PC-3 (cell line): Measurements from ENCODE around the gene UFL1. TPM values are rescaled to one million over a fixed set of nuclear protein-coding genes. Genes with fewer than 3 reads are reported as not detected.

Experiments
- ATAC-seq: fragments of 200-7000 bp; cut with Tn5 transposase; 2 replicates; pipeline ENCODE4 v1.9.1; 2020; ENCODE audit warnings: mild to moderate bottlenecking, moderate library complexity
- BruUV-seq: library from RNA; stranded (reverse); fragments of 400-500 nt; replicated peaks from 2 replicates; lab custom pipeline; 2021; lab: Mats Ljungman, UMichigan
- CTCF ChIA-PET: fragments of 300-600 bp; sonication (Branson Sonifier 250); formaldehyde crosslinking; loops from one replicate; lab custom pipeline; 2022; ENCODE audit warnings: antibody characterized with exemption; lab: Charles Lee
- POLR2A ChIA-PET: fragments of 300-600 bp; sonication (Branson Sonifier 250); formaldehyde crosslinking; loops from one replicate; lab custom pipeline; 2022; ENCODE audit warnings: antibody characterized with exemption; ENCODE audit not compliant: unreplicated experiment; lab: Charles Lee
- DNase-seq: peaks from one replicate; pipeline ENCODE4 v3.0.0-alpha.2; 2015
- H2AFZ ChIP-seq: fragments of 300-600 bp; sonication (generic); 2 replicates; pipeline ENCODE4 v1.6.0; 2016; ENCODE audit warnings: antibody characterized with exemption, low read length
- H3F3A ChIP-seq: fragments of 300-600 bp; sonication (generic); one replicate; pipeline ENCODE4 v1.6.0; 2017; ENCODE audit warnings: antibody characterized with exemption, low read length, control low read depth, mild to moderate bottlenecking; ENCODE audit not compliant: unreplicated experiment
- H3K27ac ChIP-seq: fragments of 300-600 bp; sonication (generic); 2 replicates; pipeline ENCODE4 v1.5.1; 2016; ENCODE audit warnings: mild to moderate bottlenecking, low read length
- H3K27me3 ChIP-seq: fragments of 300-600 bp; sonication (generic); 2 replicates; pipeline ENCODE4 v1.6.1; 2016; ENCODE audit warnings: low read length, mixed read lengths
- H3K36me3 ChIP-seq: fragments of 300-600 bp; sonication (generic); 2 replicates; pipeline ENCODE4 v1.6.1; 2016; ENCODE audit warnings: low read depth, mixed run types, low read length, mixed read lengths
- H3K4me1 ChIP-seq: fragments of 300-600 bp; sonication (generic); 2 replicates; pipeline ENCODE4 v1.5.1; 2016; ENCODE audit warnings: low read length; ENCODE audit not compliant: insufficient read depth
- H3K4me2 ChIP-seq: fragments of 300-600 bp; sonication (generic); 2 replicates; pipeline ENCODE4 v1.6.0; 2016; ENCODE audit warnings: low read length
- H3K4me3 ChIP-seq: fragments of 300-600 bp; sonication (generic); 2 replicates; pipeline ENCODE4 v1.5.1; 2016; ENCODE audit warnings: mild to moderate bottlenecking, low read length, mixed read lengths
- H3K79me2 ChIP-seq: fragments of 300-600 bp; sonication (generic); 2 replicates; pipeline ENCODE4 v1.6.1; 2017; ENCODE audit warnings: low read length, mixed read lengths
- H3K9ac ChIP-seq: fragments of 300-600 bp; sonication (generic); 2 replicates; pipeline ENCODE4 v1.6.0; 2016; ENCODE audit warnings: mild to moderate bottlenecking, low read length
- H3K9me2 ChIP-seq: fragments of 300-600 bp; sonication (generic); replicated peaks from 2 replicates; pipeline ENCODE4 v1.6.1; 2016; ENCODE audit warnings: mixed run types, low read length, mixed read lengths
- H3K9me3 ChIP-seq: fragments of 300-600 bp; sonication (generic); 2 replicates; pipeline ENCODE4 v1.6.1; 2016; ENCODE audit warnings: low read length, mixed read lengths
- H4K20me1 ChIP-seq: fragments of 300-600 bp; sonication (generic); 2 replicates; pipeline ENCODE4 v1.6.1; 2016; ENCODE audit warnings: low read length, mixed read lengths
- EZH2 ChIP-seq: fragments of 300-600 bp; sonication (generic); IDR thresholded peaks from one replicate; pipeline ENCODE4 v1.6.1; 2017; ENCODE audit warnings: antibody characterized with exemption, mild to moderate bottlenecking, low read length; ENCODE audit not compliant: unreplicated experiment
- EZH2phosphoT487 ChIP-seq: fragments of 300-600 bp; sonication (generic); IDR thresholded peaks from 2 replicates; pipeline ENCODE4 v1.6.1; 2018; ENCODE audit warnings: mild to moderate bottlenecking, antibody characterized with exemption, low read length, borderline replicate concordance
- intact Hi-C: fragments of 100-400 bp; cut with micrococcal nuclease; formaldehyde crosslinking; loops from 2 replicates; pipeline ENCODE4 v1.9.0; 2023
- total RNA-seq: library from RNA; depleted of rRNA; stranded (reverse); fragments of >200 nt; gene quantifications from 2 replicates; pipeline ENCODE4 v1.2.3, GENCODE V29; 2014
- TF ChIP-seq, protein P1 (sequence below): fragments of 300-600 bp; sonication (generic); conservative IDR thresholded peaks from 2 replicates; pipeline ENCODE4 v1.5.1; 2017; ENCODE audit warnings: antibody characterized with exemption, low read depth, mild to moderate bottlenecking, low read length

Gene UFL1
- total RNA-seq, 1 experiment from 2014 or later: 10.4 TPM

GRCh38 chr6:96505363-96505762 is 16.2 kb upstream of the UFL1 start:
- H4K20me1 ChIP-seq: no peaks in the 10 kb centered on the region
- no peak overlapping the region for H3K27ac ChIP-seq
- BruUV-seq: no TSS peak
- no peaks in the 10 kb centered on the region for H3F3A ChIP-seq
- no peaks in the 10 kb centered on the region for H3K9me2 ChIP-seq
- ChIA-PET POLR2A (no interaction called here), CTCF (no interaction called here)
- H3K9me3 ChIP-seq: no peaks in the 10 kb centered on the region
- H3K9ac ChIP-seq: no peak overlapping the region
- no peak for DNase-seq
- ATAC-seq: no peak
- H3K4me3 ChIP-seq: no peak overlapping the region
- H3K36me3 ChIP-seq: no peaks in the 10 kb centered on the region
- no peak overlapping the region for H2AFZ ChIP-seq
- no peaks in the 10 kb centered on the region for H3K79me2 ChIP-seq
- TF ChIP-seq EZH2: no peak
- TF ChIP-seq EZH2phosphoT487: no peak
- TF ChIP-seq, protein P1, sequence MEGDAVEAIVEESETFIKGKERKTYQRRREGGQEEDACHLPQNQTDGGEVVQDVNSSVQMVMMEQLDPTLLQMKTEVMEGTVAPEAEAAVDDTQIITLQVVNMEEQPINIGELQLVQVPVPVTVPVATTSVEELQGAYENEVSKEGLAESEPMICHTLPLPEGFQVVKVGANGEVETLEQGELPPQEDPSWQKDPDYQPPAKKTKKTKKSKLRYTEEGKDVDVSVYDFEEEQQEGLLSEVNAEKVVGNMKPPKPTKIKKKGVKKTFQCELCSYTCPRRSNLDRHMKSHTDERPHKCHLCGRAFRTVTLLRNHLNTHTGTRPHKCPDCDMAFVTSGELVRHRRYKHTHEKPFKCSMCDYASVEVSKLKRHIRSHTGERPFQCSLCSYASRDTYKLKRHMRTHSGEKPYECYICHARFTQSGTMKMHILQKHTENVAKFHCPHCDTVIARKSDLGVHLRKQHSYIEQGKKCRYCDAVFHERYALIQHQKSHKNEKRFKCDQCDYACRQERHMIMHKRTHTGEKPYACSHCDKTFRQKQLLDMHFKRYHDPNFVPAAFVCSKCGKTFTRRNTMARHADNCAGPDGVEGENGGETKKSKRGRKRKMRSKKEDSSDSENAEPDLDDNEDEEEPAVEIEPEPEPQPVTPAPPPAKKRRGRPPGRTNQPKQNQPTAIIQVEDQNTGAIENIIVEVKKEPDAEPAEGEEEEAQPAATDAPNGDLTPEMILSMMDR: no peak
- intact Hi-C loops: no loop called here
- H3K27me3 ChIP-seq: no peaks in the 10 kb centered on the region
- H3K4me2 ChIP-seq: no peak overlapping the region
- H3K4me1 ChIP-seq: no peaks in the 10 kb centered on the region

DNA sequence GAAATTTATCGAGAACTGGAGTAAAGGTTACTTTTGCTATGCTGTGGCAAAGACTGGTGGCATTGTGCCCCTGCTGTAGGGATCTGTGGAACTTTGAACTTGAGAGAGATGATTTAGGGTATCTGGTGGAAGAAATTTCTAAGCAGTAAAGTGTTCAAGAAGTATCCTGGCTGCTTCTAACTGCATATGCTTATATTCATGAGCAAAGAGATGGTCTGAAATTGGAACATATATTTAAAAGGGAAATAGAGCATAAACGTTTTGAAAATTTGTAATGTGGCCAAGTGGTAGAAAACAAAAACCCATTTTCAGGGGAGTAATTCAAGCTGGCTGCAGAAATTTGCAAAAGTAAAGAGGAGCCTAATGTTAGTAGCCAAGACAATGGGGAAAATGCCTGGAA is 12.3 kb upstream of the UFL1 start:
- no peak for TF ChIP-seq EZH2
- TF ChIP-seq, protein P1: no peak
- no peak for TF ChIP-seq EZH2phosphoT487
- Histone ChIP-seq H3K27ac (no peak overlapping the region), H3F3A (no peaks in the 10 kb centered on the region), H2AFZ (no peak overlapping the region), H3K27me3 (no peaks in the 10 kb centered on the region), H3K9me3 (no peaks in the 10 kb centered on the region), H3K36me3 (peaks cover 3% of the 10 kb centered on the region; the same call in 1 of the 2 replicates), H3K4me3 (no peak overlapping the region), H3K9me2 (no peaks in the 10 kb centered on the region), H3K4me2 (no peak overlapping the region), H3K4me1 (no peaks in the 10 kb centered on the region), H3K79me2 (no peaks in the 10 kb centered on the region), H3K9ac (no peak overlapping the region), H4K20me1 (no peaks in the 10 kb centered on the region)
- ATAC-seq (no peak), DNase-seq (no peak)
- intact Hi-C loops: no loop called here
- BruUV-seq: no TSS peak
- CTCF ChIA-PET: no interaction called here
- POLR2A ChIA-PET: no interaction called here

DNA sequence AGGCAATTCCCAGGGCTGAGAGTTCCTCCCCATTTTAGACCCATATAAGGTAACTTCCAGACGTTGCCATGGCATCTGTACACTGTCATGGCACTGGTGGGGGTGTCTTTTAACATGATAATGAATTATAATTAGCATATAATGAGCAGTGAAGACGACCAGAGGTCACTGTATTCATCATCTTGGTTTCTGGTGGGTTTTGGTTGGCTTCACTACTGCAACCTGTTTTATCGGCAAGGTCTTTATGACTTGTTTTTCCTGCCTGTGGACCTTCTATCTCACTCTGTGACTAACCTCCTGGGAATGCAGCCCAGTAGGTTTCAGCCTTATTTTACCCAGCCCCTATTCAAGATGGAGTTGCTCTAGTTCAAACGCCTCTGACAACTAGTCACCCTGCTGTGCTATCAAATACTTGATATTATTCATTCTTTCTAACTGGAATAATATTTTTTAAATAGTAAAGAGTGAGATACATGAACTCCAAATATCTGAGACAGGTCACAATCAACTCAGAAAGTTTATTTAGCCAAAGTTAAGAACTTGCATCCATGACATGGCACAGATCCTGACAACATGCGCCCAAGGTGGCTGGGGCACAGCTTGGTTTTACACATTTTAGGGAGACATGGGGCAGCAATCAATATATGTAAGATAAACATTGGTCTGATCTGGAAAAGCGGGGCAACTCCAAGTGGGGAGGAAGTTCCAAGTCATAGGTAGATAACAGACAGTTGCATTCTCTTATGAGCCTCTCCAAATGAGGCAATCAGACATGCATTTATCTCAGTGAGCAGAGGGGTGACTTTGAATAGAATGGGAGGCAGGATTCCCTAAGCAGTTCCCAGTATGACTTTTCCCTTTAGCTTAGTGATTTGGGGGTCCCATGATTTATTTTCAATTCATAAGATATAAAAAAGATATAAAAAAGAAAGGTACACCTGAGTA is 1.2 kb upstream of the UFL1 start:
- Histone ChIP-seq H2AFZ (peak overlapping the region; percentile 79), H3K9ac (peak overlapping the region; percentile 94), H3K27me3 (no peaks in the 10 kb centered on the region), H4K20me1 (no peaks in the 10 kb centered on the region), H3F3A (no peaks in the 10 kb centered on the region), H3K4me2 (peak overlapping the region; percentile 95), H3K36me3 (0 out of 2 replicates have a peak, but pooled peaks cover 7% of the 10 kb centered on the region), H3K9me2 (no peaks in the 10 kb centered on the region), H3K4me1 (peaks cover 22% of the 10 kb centered on the region), H3K4me3 (peak overlapping the region; percentile 75), H3K9me3 (no peaks in the 10 kb centered on the region), H3K27ac (peak overlapping the region; percentile 76), H3K79me2 (peaks cover 30% of the 10 kb centered on the region)
- ChIA-PET CTCF (no interaction called here), POLR2A (interaction anchor here (0.6 kb wide), 1 partner anchor 382 kb away, joined by 3 read pairs; no protein-coding TSS in a partner anchor)
- intact Hi-C loops: loop anchor here (10.0 kb wide), 1 partner anchor 126 kb away; no protein-coding TSS in a partner anchor
- DNase-seq (peak; percentile 80), ATAC-seq (peak; percentile 3; the same call in 1 of the 2 replicates)
- no TSS peak for BruUV-seq
- TF ChIP-seq EZH2 (no peak), EZH2phosphoT487 (no peak)
- TF ChIP-seq, protein P1: no peak
